GM18526 (cell line): ENCODE data around the gene MYO15A.

Experiments
- POLR2A ChIP-seq: IDR thresholded peaks from 3 replicates; pipeline ENCODE4 v1.6.1; 2011; ENCODE audit not compliant: insufficient read length; ENCODE audit errors: extremely low read depth

Gene MYO15A

DNA sequence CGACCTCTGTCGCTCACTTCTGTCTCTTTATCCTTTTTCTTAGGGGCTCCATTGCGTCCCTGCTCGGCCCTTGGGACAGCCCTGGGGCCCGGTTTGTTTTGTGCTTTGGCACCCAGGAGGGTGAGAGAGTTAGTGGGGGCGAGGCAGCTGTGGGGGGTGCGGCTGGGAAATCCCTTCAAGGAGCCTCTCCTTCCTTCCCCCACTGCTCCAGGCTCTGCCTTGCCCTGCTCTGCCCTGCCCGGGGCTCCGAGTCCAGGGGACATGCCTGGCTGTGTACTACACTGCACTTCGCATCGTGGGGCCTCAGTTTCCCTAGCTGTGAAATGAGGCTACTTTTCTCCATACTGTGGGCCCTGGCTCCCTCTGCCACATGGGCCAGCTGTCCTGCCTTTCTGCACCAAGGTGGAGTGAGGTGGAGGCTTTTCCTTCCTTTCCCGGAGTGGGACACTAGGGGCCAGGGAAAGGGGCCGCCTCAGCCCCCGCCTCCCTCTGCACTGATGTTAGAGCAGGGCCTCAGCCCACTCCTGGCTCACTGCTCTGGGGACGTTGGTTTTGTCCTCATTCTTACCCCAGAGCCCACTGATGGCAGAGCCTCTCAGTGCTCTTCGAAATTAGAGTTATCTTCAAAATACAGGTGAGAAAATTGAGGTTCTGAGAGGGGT, 117.9 kb downstream of the MYO15A start:
- TF ChIP-seq POLR2A: no peak

DNA sequence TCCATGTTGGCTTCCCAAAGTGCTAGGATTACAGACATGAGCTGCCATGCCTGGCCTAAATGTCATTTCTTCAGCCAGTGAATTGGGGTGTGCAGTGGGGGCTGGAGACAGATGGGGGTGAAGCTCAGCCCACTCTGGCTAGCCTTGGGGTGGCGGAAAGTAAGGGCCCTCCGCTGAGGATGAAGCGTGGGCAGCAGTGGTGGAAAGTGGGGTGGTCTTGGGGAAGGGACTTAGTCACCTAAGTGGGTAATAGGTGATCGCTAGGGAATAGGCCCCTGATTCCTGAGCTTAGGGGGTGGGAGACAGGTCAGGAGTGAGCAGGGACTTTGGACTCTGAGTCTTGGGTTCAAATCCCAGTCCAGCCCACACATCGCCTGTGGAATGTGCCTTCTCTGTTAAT, 119.1 kb downstream of the MYO15A start:
- no peak for TF ChIP-seq POLR2A

DNA sequence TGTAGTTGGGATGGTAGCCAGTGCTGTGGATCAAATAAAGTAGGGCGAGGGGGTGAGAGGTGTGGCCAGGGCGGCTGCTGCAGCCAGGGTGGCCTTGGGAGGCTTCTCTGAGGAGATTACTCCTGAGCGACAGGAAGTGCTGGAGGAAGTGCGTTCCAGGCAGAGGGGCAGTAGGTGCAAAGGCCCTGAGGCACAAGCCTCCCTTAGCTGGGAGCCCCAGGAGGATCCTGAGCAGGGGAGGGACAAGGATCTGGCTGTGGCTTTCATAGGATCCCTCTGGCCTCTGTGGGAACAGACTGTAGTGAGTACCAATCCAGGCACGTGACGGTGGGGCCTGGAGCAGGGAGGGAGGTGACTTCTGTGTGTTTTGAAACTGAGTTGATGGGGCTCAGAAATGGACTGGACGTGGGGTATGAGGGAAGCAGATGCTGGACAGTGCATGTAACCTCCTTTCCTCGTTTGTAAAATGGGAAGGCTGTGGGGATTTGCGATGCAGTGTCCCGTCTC, 119.7 kb downstream of the MYO15A start:
- no peak for TF ChIP-seq POLR2A

DNA sequence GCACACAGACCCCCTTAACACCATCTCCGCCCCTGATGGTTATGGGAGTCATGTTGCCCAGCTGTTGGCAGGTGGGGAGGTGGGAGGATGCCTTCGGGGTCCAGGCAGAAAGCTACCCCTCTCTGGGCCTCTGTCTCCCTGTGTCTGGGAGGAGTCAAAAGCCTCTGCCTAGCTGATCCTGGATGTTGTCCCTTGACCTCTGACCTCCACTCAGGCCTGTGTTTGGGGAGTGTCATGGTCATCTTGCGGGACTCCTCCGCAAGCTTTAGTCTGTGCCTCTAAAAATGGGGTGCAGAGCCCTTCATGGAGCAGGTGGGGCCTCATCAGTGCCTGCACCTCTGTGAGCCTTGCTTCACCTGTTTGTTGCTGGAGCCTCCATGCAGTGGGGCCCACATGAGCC, 120.7 kb downstream of the MYO15A start:
- TF ChIP-seq POLR2A: no peak
